Neural cell (in vitro differentiated cells): ENCODE measurements around the gene UNC5B. TPM values are rescaled to one million over a fixed set of nuclear protein-coding genes. Genes with fewer than 3 reads are reported as not detected.

Experiments used
- H2AFZ ChIP-seq: fragments of 200-600, 300-800 bp; sonication (generic), shearing (Covaris generic); 2 replicates; pipeline ENCODE4 v1.6.0; 2014; ENCODE audit warnings: low read depth, mild to moderate bottlenecking, antibody characterized with exemption, low read length, moderate library complexity
- H3F3A ChIP-seq: fragments of 200-600 bp; shearing (Covaris generic); 2 replicates; pipeline ENCODE4 v1.6.1; 2016; ENCODE audit warnings: mild to moderate bottlenecking, moderate library complexity, mixed read lengths, antibody characterized with exemption, low read length; ENCODE audit not compliant: insufficient read depth, poor library complexity, severe bottlenecking
- H3K27ac ChIP-seq: fragments of 200-600, 300-800 bp; sonication (generic), shearing (Covaris generic); 2 replicates; pipeline ENCODE4 v1.5.1; 2014; ENCODE audit warnings: mild to moderate bottlenecking, low read length, moderate library complexity
- H3K27me3 ChIP-seq: fragments of 300-800, 200-600 bp; sonication (generic), shearing (Covaris generic); 2 replicates; pipeline ENCODE4 v1.6.0; 2014; ENCODE audit warnings: mild to moderate bottlenecking, low read depth, low read length, moderate library complexity; ENCODE audit not compliant: insufficient read depth
- H3K36me3 ChIP-seq: fragments of 300-800, 200-600 bp; sonication (generic), shearing (Covaris generic); 2 replicates; pipeline ENCODE4 v1.5.1; 2014; ENCODE audit warnings: mild to moderate bottlenecking, antibody characterized with exemption, low read length, moderate library complexity; ENCODE audit not compliant: insufficient read depth
- H3K4me2 ChIP-seq: fragments of 300-800, 200-600 bp; sonication (generic), shearing (Covaris generic); 2 replicates; pipeline ENCODE4 v1.6.0; 2014; ENCODE audit warnings: mild to moderate bottlenecking, low read length
- H3K4me3 ChIP-seq: fragments of 300-800, 200-600 bp; sonication (generic), shearing (Covaris generic); 2 replicates; pipeline ENCODE4 v1.5.1; 2014; ENCODE audit warnings: mild to moderate bottlenecking, low read length, moderate library complexity
- H3K79me2 ChIP-seq: fragments of 200-600 bp; shearing (Covaris generic); replicated peaks from 2 replicates; pipeline ENCODE4 v1.6.0; 2014; ENCODE audit warnings: mild to moderate bottlenecking, low read length, moderate library complexity; ENCODE audit not compliant: insufficient read depth
- H3K9ac ChIP-seq: fragments of 300-800, 200-600 bp; sonication (generic), shearing (Covaris generic); 2 replicates; pipeline ENCODE4 v1.6.1; 2016; ENCODE audit warnings: mild to moderate bottlenecking, low read length, mixed read lengths
- H3K9me2 ChIP-seq: fragments of 200-600 bp; shearing (Covaris generic); 2 replicates; pipeline ENCODE4 v1.6.1; 2016; ENCODE audit warnings: mild to moderate bottlenecking, low read length, mixed read lengths; ENCODE audit not compliant: insufficient read depth
- H3K9me3 ChIP-seq: fragments of 200-600, 300-800 bp; sonication (generic), shearing (Covaris generic); 2 replicates; pipeline ENCODE4 v1.6.1; 2016; ENCODE audit warnings: mild to moderate bottlenecking, mixed run types, low read length, moderate library complexity, mixed read lengths
- H4K20me1 ChIP-seq: fragments of 200-600 bp; shearing (Covaris generic); 2 replicates; pipeline ENCODE4 v1.6.1; 2016; ENCODE audit warnings: mild to moderate bottlenecking, mixed run types; ENCODE audit not compliant: insufficient read depth
- EP300 ChIP-seq: fragments of 450-650 bp; conservative IDR thresholded peaks from 2 replicates; pipeline ENCODE4 v1.6.1; 2014; ENCODE audit warnings: antibody characterized with exemption, mild to moderate bottlenecking, moderate library complexity; ENCODE audit not compliant: poor library complexity, severe bottlenecking
- EZH2 ChIP-seq: fragments of 200-600, 300-800 bp; shearing (Covaris generic), sonication (generic); IDR thresholded peaks from 2 replicates; pipeline ENCODE4 v1.6.1; 2014; ENCODE audit warnings: antibody characterized with exemption, low read length, borderline replicate concordance, mild to moderate bottlenecking; ENCODE audit not compliant: insufficient read depth, poor library complexity, severe bottlenecking
- MXI1 ChIP-seq: fragments of 450-650 bp; conservative IDR thresholded peaks from 2 replicates; pipeline ENCODE4 v1.6.1; 2014; ENCODE audit warnings: antibody characterized with exemption, mild to moderate bottlenecking; ENCODE audit not compliant: poor library complexity, severe bottlenecking
- POLR2AphosphoS5 ChIP-seq: IDR thresholded peaks from 2 replicates; pipeline ENCODE4 v1.6.1; 2012
- RAD21 ChIP-seq: fragments of 450-650 bp; conservative IDR thresholded peaks from 2 replicates; pipeline ENCODE4 v1.6.1; 2014; ENCODE audit warnings: antibody characterized with exemption, mild to moderate bottlenecking, moderate library complexity
- REST ChIP-seq: IDR thresholded peaks from 2 replicates; pipeline ENCODE4 v1.6.1; 2012; ENCODE audit warnings: borderline replicate concordance
- SMC3 ChIP-seq: fragments of 450-650 bp; conservative IDR thresholded peaks from 2 replicates; pipeline ENCODE4 v1.6.1; 2014; ENCODE audit warnings: antibody characterized with exemption, mild to moderate bottlenecking, moderate library complexity; ENCODE audit not compliant: poor library complexity
- TAF1 ChIP-seq: IDR thresholded peaks from 2 replicates; pipeline ENCODE4 v1.6.1; 2012; ENCODE audit warnings: low read depth
- polyA plus RNA-seq: library from polyadenylated mRNA; depleted of rRNA; stranded (reverse); fragments of >200 nt; gene quantifications from 2 replicates; pipeline ENCODE4 v1.2.3, GENCODE V29; 2014
- TF ChIP-seq, protein P1 (sequence below): fragments of 450-650 bp; IDR thresholded peaks from 2 replicates; pipeline ENCODE4 v1.5.1; 2014; ENCODE audit warnings: antibody characterized with exemption, mild to moderate bottlenecking, moderate library complexity; ENCODE audit not compliant: poor library complexity, severe bottlenecking

The UNC5B gene
- polyA plus RNA-seq, 1 donor from 2014 or later = 2.0 TPM

DNA sequence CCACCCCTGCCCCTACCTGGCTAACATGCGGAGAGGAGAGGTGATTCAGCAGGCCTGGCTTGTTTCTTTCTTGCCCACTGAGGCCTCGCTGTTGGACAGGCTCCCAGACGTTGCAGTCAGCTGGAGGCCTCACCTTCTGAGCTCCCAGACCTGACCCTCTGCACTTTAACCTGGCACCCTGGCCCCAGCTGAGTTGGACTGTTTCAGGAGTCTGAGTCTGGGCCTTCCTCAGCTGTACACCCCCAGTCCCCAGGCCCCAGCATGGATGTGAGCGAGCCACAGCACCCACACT, 35.0 kb downstream of the UNC5B start:
- Histone ChIP-seq H3K79me2 (no peaks in the 10 kb centered on the region), H3K9me2 (no peaks in the 10 kb centered on the region), H3K27ac (no peak overlapping the region)

GRCh38 chr10:71247804-71248203, 35.4 kb downstream of the UNC5B start:
- no peak overlapping the region for H3K4me2 ChIP-seq
- H3K27ac ChIP-seq = no peak overlapping the region
- H3K4me3 ChIP-seq = no peak overlapping the region
- no peaks in the 10 kb centered on the region for H4K20me1 ChIP-seq
- no peak overlapping the region for H2AFZ ChIP-seq
- H3K9me3 ChIP-seq = no peaks in the 10 kb centered on the region
- no peaks in the 10 kb centered on the region for H3K9me2 ChIP-seq
- H3K9ac ChIP-seq = no peak overlapping the region
- no peaks in the 10 kb centered on the region for H3F3A ChIP-seq
- TF ChIP-seq EP300 (no peak), MXI1 (no peak), EZH2 (no peak), SMC3 (no peak), TAF1 (no peak), POLR2AphosphoS5 (no peak), RAD21 (no peak), REST (no peak)
- TF ChIP-seq, protein P1, sequence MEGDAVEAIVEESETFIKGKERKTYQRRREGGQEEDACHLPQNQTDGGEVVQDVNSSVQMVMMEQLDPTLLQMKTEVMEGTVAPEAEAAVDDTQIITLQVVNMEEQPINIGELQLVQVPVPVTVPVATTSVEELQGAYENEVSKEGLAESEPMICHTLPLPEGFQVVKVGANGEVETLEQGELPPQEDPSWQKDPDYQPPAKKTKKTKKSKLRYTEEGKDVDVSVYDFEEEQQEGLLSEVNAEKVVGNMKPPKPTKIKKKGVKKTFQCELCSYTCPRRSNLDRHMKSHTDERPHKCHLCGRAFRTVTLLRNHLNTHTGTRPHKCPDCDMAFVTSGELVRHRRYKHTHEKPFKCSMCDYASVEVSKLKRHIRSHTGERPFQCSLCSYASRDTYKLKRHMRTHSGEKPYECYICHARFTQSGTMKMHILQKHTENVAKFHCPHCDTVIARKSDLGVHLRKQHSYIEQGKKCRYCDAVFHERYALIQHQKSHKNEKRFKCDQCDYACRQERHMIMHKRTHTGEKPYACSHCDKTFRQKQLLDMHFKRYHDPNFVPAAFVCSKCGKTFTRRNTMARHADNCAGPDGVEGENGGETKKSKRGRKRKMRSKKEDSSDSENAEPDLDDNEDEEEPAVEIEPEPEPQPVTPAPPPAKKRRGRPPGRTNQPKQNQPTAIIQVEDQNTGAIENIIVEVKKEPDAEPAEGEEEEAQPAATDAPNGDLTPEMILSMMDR = no peak
- H3K79me2 ChIP-seq = no peaks in the 10 kb centered on the region
- H3K27me3 ChIP-seq = no peaks in the 10 kb centered on the region
- no peaks in the 10 kb centered on the region for H3K36me3 ChIP-seq

More for the DNA sequence above, 35.0 kb downstream of the UNC5B start:
- H3K27me3 ChIP-seq = no peaks in the 10 kb centered on the region
- no peak overlapping the region for H3K4me3 ChIP-seq
- no peak overlapping the region for H2AFZ ChIP-seq
- H3K36me3 ChIP-seq = no peaks in the 10 kb centered on the region
- no peak overlapping the region for H3K4me2 ChIP-seq
- no peaks in the 10 kb centered on the region for H3F3A ChIP-seq
- no peaks in the 10 kb centered on the region for H3K9me3 ChIP-seq
- no peaks in the 10 kb centered on the region for H4K20me1 ChIP-seq
- H3K9ac ChIP-seq = no peak overlapping the region
- TF ChIP-seq RAD21 (no peak), TAF1 (no peak), SMC3 (no peak), REST (no peak), POLR2AphosphoS5 (no peak), MXI1 (no peak), EZH2 (no peak), EP300 (no peak)
- TF ChIP-seq, protein P1 = no peak
